HG02678 (cell line): ENCODE measurements around the gene TFPI.
"Not testable (repeated sequence)": the region's sequence is repeated elsewhere in the genome, so short reads cannot be mapped to it uniquely, and the experiment has no call there.

Experiments used
- ATAC-seq: cut with Tn5 transposase; IDR thresholded peaks from one replicate; pipeline ENCODE4 v1.9.1; 2021; ENCODE audit warnings: mild to moderate bottlenecking, moderate library complexity; ENCODE audit not compliant: unreplicated experiment

TFPI gene

GRCh38 chr2:187554704-187555082, 458 bp upstream of the TFPI start:
- no peak for ATAC-seq

GRCh38 chr2:187552828-187553681, 1.2 kb downstream of the TFPI start:
- ATAC-seq: no peak

GRCh38 chr2:187552381-187552780, 1.9 kb downstream of the TFPI start:
- no peak for ATAC-seq

DNA sequence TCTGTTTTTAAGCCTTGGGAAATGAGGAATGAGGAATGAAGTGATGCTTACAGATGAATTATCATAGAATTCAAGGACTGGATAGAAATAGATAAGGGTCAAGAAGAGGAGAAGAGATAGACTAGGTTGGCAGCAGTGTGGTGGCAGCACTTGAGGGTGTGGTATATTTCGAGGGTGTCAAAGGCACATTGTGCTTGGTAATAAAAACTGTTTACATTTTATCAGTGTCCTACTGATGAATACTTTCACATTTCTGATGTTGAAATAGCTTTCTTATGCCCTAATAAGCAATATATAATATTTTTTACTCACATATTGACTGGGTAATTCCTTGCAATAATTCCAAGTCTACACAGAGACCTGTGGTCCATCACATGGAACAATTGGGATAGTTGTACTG, 3.4 kb downstream of the TFPI start:
- no peak for ATAC-seq

DNA sequence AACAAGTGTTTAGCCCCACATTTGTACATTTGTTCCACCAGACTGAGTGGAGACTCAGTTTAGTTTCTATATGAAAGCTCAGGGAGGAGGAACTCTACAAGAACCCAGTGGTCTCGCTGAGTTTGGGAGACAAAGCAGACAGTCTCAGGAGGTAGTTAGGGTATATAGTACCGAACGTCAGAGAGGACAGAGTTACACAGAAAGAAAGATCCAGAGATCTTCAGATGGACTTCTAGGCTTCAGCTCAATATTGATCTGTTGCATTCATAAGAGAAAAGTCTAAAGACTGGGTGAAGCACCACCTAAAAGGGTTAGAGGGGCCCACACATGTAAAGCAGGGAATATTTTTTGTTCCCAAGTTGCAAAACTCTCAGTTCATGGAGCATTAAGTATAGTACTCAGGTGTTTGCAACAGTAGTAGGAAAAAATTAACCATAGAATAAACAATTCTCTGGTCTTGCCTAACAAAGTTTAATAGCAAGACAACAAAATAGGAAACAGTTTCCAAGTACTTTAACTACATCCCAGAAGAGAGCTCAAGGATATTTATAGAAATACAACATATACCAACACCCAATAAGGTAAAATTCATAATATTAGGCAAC, 4.2 kb downstream of the TFPI start:
- no peak for ATAC-seq

GRCh38 chr2:187549193-187549592, 5.0 kb downstream of the TFPI start:
- ATAC-seq: no peak

GRCh38 chr2:187548656-187549055, 5.6 kb downstream of the TFPI start:
- no peak for ATAC-seq

DNA sequence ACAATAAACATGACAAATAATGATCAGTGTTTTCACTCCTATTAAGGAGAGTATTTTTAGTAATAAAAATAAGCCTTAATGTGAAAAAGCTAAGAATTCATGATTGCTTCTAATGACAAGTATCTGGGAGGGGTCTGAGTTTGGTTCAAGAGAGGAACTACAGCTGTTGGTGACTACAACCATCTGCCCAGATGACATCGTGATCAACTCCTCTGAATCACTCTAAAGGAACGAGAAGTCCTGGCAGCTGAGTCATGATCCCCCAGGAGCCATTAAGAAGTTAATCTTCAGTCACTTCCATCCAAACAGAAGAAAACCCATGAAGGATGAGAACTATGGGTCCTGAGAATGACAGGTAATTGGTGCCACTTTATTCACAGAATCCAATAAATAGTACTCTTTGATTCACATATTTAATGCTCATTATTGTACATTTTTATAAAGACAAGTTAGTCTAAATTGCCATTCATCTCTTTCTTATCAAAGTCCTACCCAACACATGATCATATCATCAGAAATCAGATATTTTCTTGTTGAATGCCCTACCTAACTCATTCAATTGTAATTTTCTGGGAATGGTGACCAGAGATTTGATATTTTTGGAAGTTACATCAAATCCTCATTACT, 6.8 kb downstream of the TFPI start:
- no peak for ATAC-seq

GRCh38 chr2:187546762-187547333, 7.4 kb downstream of the TFPI start:
- no peak for ATAC-seq

- no peak for ATAC-seq
These were observed 8.9 kb downstream of the TFPI start for GRCh38 chr2:187545238-187545751.

DNA sequence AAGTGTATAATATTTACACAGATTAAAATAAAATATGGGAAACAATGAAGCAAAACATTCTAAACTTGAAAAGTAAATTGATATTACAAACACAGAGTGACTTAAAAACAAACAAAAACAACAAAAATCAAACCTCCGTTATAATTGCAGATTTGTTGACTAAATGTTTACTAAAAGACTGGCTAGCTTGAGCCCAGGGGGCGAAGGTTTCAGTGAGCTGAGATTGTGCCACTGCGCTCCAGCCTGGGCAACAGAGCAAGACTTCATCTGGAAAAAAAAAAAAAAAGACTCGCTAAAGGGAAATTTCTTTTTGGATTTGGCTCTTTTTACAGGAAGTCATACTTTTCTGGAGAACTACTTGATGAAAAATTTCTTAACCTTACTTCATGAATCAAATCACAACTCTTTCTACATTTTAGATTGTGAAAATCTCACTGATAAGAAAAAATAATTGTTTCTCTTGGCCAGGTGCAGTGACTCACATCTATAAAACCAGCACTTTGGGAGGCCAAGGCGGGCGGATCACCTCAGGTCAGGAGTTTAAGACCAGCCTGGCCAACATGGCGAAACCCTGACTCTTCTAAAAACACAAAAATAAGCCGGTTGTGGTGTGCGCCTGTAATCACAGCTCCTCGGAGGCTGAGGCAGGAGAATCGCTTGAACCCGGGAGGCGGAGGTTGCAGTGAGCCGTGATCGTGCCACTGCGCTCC, 9.7 kb downstream of the TFPI start:
- ATAC-seq: no peak

- no peak for ATAC-seq
These were observed 10.7 kb downstream of the TFPI start for GRCh38 chr2:187543488-187543887.

GRCh38 chr2:187542123-187542522, 12.1 kb downstream of the TFPI start:
- ATAC-seq: no peak

GRCh38 chr2:187541086-187542085, 12.8 kb downstream of the TFPI start:
- no peak for ATAC-seq

GRCh38 chr2:187538222-187538621, 16.0 kb downstream of the TFPI start:
- ATAC-seq: not testable (repeated sequence)

DNA sequence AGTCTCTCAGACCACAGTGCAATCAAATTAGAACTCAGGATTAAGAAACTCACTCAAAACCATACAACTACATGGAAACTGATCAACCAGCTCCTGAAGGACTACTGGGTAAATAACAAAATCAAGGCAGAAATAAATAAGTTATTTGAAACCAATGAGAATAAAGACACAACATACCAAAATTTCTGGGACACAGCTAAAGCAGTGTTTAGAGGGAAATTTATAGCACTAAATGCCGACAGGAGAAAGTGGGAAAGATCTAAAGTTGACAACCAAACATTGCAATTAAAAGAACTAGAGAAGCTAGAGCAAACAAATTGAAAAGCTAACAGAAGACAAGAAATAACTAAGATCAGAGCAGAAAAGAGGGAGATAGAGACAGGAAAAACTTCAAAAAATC, 18.9 kb downstream of the TFPI start:
- not testable (repeated sequence) for ATAC-seq

DNA sequence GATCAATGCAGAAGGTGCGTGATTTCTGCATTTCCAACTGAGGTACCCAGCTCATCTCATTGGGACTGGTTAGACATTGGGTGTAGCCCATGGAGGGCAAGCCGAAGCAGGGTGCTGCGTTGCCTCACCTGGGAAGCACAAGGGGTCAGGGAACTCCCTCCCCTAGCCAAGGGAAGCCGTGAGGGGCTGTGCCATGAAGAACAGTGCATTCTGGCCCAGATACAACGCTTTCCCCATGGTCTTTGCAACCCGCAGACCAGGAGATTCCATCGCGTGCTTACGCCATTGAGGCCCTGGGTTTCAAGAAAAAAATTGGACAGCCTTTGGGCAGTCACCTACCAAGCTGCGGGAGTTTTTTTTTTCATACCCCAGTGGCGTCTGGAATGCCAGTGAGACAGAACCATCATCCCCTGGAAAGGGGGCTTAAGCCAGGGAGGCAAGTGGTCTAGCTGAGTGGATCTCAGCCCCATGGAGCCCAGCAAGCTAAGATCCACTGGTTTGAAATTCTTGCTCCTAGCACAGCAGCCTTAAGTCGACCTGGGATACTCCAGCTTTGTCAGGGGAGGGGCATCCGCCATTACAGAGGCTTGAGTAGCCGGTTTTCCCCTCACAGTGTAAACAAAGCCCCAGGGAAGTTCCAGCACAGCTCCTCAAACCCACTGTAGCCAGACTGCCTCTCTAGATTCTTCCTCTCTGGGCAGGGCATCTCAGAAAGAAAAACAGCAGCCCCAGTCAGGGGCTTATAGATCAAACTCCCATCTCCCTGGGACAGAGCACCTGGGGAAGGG, 21.7 kb downstream of the TFPI start:
- no peak for ATAC-seq

DNA sequence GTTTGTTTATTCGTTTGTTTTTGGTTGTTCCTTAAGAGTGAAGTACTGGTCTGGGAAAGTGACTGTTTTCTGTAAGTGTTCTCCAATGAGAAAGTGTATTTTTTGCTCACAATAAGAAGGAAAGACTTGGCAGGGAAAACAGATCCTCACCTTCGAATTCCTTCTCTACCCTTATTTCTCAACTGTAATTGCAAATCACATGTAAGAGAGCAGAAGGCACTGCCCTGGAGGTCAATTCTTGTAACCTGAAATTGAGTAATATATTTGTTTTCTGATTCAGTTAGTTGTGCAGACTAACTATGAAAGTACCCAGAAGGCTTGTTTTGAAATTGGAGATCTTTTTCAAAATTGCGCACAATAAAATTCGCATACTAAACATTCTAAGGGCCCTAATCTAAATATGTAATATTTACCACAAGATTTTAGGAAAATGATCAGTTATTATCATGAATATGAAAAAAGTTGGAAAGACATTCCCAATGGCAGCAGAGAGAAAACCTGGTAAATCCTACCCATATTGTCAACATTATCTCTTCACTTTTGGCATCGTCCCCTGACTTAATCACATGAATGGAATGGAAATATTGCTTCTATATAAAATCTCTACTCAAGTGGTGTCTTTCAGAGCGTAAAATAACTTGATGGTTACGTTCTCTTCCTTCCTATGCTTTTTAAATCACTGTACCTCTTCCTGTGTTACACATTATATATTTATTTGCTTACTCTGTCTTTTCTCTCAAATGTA, 24.1 kb downstream of the TFPI start:
- no peak for ATAC-seq
